OCI-LY3 (cell line): ENCODE measurements around the gene ABCF3.

Experiments
- EZH2phosphoT487 ChIP-seq: fragments of 200-600 bp; shearing (Covaris generic); IDR thresholded peaks from 2 replicates; pipeline ENCODE4 v1.6.1; 2018; ENCODE audit warnings: antibody characterized with exemption, mixed run types, low read depth
- TF ChIP-seq, protein P1 (sequence below): fragments of 200-600, 300-600 bp; sonication (generic); IDR thresholded peaks from 2 replicates; pipeline ENCODE4 v1.5.1; 2014; ENCODE audit warnings: antibody characterized with exemption, low read length, low read depth

- TF ChIP-seq, protein P1, sequence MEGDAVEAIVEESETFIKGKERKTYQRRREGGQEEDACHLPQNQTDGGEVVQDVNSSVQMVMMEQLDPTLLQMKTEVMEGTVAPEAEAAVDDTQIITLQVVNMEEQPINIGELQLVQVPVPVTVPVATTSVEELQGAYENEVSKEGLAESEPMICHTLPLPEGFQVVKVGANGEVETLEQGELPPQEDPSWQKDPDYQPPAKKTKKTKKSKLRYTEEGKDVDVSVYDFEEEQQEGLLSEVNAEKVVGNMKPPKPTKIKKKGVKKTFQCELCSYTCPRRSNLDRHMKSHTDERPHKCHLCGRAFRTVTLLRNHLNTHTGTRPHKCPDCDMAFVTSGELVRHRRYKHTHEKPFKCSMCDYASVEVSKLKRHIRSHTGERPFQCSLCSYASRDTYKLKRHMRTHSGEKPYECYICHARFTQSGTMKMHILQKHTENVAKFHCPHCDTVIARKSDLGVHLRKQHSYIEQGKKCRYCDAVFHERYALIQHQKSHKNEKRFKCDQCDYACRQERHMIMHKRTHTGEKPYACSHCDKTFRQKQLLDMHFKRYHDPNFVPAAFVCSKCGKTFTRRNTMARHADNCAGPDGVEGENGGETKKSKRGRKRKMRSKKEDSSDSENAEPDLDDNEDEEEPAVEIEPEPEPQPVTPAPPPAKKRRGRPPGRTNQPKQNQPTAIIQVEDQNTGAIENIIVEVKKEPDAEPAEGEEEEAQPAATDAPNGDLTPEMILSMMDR: no peak
- no peak for TF ChIP-seq EZH2phosphoT487
Observed at GRCh38 chr3:184229394-184230080, 43.5 kb downstream of the ABCF3 start, which contains the start of gene VWA5B2.
